Measurements from ENCODE around the gene COG5.
A peak's percentile ranks its signal among the peaks of the same experiment; 100 is the strongest.

Gene COG5

DNA sequence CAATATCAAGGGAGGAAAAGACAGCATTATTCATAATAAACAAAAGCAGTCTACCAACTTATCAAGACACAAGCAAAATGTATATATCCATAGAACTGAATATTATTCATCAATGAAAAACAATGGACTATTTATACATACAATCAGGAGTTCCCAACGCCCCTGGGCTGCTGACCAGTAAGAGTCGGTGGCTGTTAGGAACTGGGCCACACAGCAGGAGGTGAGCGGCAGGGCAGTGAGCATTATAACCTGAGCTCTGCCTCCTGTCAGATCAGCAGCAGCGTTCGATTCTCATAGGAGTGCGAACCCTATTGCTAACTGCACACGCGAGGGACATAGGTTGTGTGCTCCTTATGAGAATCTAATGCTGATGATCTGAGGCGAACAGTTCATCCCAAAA lies 165.6 kb downstream of the COG5 start:
- Histone ChIP-seq H3K9me3 (ENCODE audit: insufficient read depth, low read depth, low read length) (no peaks in the 10 kb centered on the region), H3K4me3 (ENCODE audit: low read length) (no peak overlapping the region), H3K9ac (ENCODE audit: low read depth, low read length) (no peak overlapping the region), H3K4me1 (ENCODE audit: insufficient read depth, low read length) (no peaks in the 10 kb centered on the region), H3K27me3 (ENCODE audit: insufficient read depth, low read length) (no peaks in the 10 kb centered on the region), H3K27ac (ENCODE audit: low read length) (no peak overlapping the region), H3K36me3 (ENCODE audit: insufficient read depth, low read depth, low read length) (no peaks in the 10 kb centered on the region)

DNA sequence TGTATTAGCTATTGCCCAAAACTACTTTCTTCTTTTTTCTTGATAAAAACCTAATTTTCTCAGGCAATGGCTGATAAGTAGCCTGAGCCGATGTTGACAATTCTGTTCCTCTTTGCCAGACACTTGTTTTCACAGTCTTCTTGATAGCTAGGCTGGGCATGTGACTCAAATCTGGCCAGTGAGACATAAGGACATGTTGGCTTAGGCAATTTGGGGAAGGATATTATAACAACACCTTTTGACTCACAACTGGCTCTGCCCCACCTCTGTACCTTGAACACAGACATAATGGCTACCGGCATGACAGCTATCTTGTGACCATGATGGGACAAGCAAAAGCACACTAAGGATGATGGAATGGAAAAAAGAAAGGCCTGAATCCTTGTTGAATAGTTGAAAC lies 166.7 kb downstream of the COG5 start:
- H3K27ac ChIP-seq (ENCODE audit: low read length): no peak overlapping the region

DNA sequence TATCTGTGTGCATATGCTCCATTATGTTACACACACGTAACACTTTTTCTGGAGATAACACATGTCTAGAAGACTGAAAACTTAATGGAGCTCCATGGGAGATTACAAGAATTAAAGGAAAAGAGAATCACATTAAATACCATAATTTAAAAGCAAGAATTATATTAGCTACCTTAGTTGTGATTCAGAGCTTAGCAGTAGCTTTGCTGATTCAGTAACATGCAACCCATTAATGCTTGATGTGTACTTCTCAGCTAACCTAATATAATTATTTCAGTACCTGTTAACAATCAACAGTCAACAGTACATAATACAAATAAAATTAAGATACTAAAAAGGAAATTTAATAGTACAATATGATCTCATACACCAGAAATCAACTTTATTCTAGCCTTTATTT lies 167.6 kb downstream of the COG5 start:
- no peak overlapping the region for H3K9ac ChIP-seq (ENCODE audit: low read depth, low read length)
- H3K36me3 ChIP-seq (ENCODE audit: insufficient read depth, low read depth, low read length): no peaks in the 10 kb centered on the region
- no peaks in the 10 kb centered on the region for H3K9me3 ChIP-seq (ENCODE audit: insufficient read depth, low read depth, low read length)
- no peak overlapping the region for H3K4me3 ChIP-seq (ENCODE audit: low read length)
- no peak overlapping the region for H3K27ac ChIP-seq (ENCODE audit: low read length)
- no peaks in the 10 kb centered on the region for H3K27me3 ChIP-seq (ENCODE audit: insufficient read depth, low read length)
- peaks cover 4% of the 10 kb centered on the region; the same call in 1 of the 2 replicates for H3K4me1 ChIP-seq (ENCODE audit: insufficient read depth, low read length)

More for the DNA sequence above, 166.7 kb downstream of the COG5 start:
- Histone ChIP-seq H3K36me3 (ENCODE audit: insufficient read depth, low read depth, low read length) (no peaks in the 10 kb centered on the region), H3K9me3 (ENCODE audit: insufficient read depth, low read depth, low read length) (no peaks in the 10 kb centered on the region), H3K4me1 (ENCODE audit: insufficient read depth, low read length) (no peaks in the 10 kb centered on the region), H3K4me3 (ENCODE audit: low read length) (no peak overlapping the region), H3K9ac (ENCODE audit: low read depth, low read length) (no peak overlapping the region), H3K27me3 (ENCODE audit: insufficient read depth, low read length) (no peaks in the 10 kb centered on the region)

DNA sequence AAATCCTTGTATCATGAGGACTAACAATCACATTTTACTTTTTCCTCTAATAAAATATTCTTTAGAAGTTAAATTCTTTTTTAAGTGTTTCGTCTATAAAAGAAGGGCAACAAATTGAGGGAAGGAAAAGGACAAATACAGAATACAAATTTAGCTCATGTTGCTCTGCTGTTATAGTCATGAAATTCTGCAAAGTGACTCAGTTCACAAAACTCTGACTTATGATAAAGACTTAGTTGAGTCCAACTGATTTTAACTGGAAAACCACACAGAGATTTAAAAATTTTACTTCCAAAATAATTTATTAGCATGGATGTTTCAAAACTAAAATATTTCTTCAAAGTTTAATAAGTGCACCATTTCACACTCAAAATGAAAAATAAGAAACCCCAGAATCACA lies 168.9 kb downstream of the COG5 start:
- Histone ChIP-seq H3K27me3 (ENCODE audit: insufficient read depth, low read length) (no peaks in the 10 kb centered on the region), H3K36me3 (ENCODE audit: insufficient read depth, low read depth, low read length) (no peaks in the 10 kb centered on the region), H3K4me3 (ENCODE audit: low read length) (no peak overlapping the region), H3K4me1 (ENCODE audit: insufficient read depth, low read length) (peaks cover 8% of the 10 kb centered on the region; the same call in 1 of the 2 replicates), H3K9ac (ENCODE audit: low read depth, low read length) (no peak overlapping the region), H3K27ac (ENCODE audit: low read length) (no peak overlapping the region), H3K9me3 (ENCODE audit: insufficient read depth, low read depth, low read length) (no peaks in the 10 kb centered on the region)

DNA sequence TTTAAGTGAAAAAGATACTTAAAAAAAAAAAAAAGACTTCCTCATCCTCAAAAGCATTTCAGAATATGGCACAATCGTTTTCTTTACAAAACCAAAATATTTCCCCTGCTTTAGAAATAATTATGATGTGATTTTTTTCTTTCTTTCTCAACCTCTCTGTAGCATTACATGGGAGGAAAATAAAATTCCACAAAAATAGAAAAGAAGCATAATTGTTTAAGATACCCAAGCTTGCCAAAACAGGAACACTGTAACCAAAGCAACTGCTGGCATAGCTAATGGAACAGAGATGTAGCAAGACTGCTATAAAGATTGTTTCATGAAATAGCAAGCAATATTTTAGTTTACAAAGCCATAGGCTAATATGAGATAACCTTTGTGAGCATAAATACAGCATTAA lies 169.4 kb downstream of the COG5 start:
- Histone ChIP-seq H3K4me1 (ENCODE audit: insufficient read depth, low read length) (peaks cover 8% of the 10 kb centered on the region; the same call in 1 of the 2 replicates), H3K9ac (ENCODE audit: low read depth, low read length) (no peak overlapping the region), H3K4me3 (ENCODE audit: low read length) (no peak overlapping the region), H3K27ac (ENCODE audit: low read length) (no peak overlapping the region), H3K27me3 (ENCODE audit: insufficient read depth, low read length) (no peaks in the 10 kb centered on the region), H3K9me3 (ENCODE audit: insufficient read depth, low read depth, low read length) (no peaks in the 10 kb centered on the region), H3K36me3 (ENCODE audit: insufficient read depth, low read depth, low read length) (no peaks in the 10 kb centered on the region)

DNA sequence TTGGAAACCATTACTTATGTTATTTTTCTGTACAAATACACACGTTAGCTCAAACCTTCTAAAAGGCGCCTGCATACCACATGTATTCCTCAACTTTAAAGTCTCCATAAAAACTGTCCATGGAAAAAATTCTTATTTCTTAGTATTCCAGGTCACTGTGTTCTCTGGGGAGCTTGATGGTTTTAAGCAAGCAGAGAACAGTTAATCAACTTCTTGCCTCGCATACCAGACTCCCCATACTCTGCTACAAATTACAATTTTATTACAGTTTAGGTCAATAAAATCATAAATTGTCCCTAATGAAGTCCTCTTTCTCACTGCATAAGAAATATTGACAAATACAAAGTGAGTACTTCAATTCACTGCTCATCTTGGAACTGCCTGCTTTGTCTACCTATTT lies 170.9 kb downstream of the COG5 start:
- Histone ChIP-seq H3K4me3 (ENCODE audit: low read length) (no peak overlapping the region), H3K9me3 (ENCODE audit: insufficient read depth, low read depth, low read length) (no peaks in the 10 kb centered on the region), H3K4me1 (ENCODE audit: insufficient read depth, low read length) (peaks cover 8% of the 10 kb centered on the region; the same call in 1 of the 2 replicates), H3K27ac (ENCODE audit: low read length) (no peak overlapping the region), H3K9ac (ENCODE audit: low read depth, low read length) (no peak overlapping the region), H3K27me3 (ENCODE audit: insufficient read depth, low read length) (no peaks in the 10 kb centered on the region), H3K36me3 (ENCODE audit: insufficient read depth, low read depth, low read length) (no peaks in the 10 kb centered on the region)

DNA sequence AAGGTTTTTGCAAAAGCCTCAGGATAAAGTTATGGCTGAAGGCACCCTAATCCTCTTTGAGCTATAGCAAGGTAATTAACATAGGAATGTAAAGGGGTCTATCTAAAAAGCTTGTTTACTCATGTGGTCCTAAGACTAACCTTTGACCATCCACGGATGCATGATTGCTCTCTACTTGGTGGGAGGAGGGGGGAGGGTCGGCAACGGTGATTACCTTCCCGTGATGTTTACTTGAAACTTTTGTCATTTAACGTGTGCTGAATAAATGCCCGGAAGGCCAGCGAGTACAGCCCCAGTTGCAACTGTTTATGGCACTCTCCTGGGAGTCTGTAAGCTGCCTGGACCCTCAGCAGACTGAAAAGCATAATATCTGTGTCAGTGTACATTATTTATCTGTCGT lies 172.8 kb downstream of the COG5 start:
- H3K9ac ChIP-seq (ENCODE audit: low read depth, low read length): no peak overlapping the region
- H3K36me3 ChIP-seq (ENCODE audit: insufficient read depth, low read depth, low read length): no peaks in the 10 kb centered on the region
- no peak overlapping the region for H3K27ac ChIP-seq (ENCODE audit: low read length)
- no peaks in the 10 kb centered on the region for H3K27me3 ChIP-seq (ENCODE audit: insufficient read depth, low read length)
- peaks cover 15% of the 10 kb centered on the region; the same call in 1 of the 2 replicates for H3K4me1 ChIP-seq (ENCODE audit: insufficient read depth, low read length)
- H3K9me3 ChIP-seq (ENCODE audit: insufficient read depth, low read depth, low read length): no peaks in the 10 kb centered on the region
- H3K4me3 ChIP-seq (ENCODE audit: low read length): 0 out of 2 replicates have a peak overlapping the region, but pooled peaks have one; percentile 30

DNA sequence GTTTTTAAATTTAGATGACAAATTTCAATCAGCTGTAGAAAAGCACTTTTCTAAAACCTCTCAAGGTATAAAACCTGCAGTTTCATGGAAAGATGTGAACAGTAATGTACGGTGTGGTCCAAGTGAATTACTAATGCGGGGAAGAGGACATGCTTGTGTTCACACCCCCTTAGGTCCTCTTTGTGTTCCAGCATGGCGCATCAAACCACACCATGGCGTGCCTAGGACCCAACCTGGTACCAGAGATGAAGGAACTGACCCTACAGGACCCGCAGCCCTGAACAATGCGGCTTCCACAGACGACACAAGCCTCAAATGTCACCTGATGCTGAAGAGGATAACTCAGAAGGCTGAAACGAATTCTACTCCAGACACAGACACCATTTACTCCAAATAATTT lies 175.1 kb downstream of the COG5 start:
- Histone ChIP-seq H3K27me3 (ENCODE audit: insufficient read depth, low read length) (no peaks in the 10 kb centered on the region), H3K36me3 (ENCODE audit: insufficient read depth, low read depth, low read length) (no peaks in the 10 kb centered on the region), H3K9ac (ENCODE audit: low read depth, low read length) (no peak overlapping the region), H3K27ac (ENCODE audit: low read length) (no peak overlapping the region), H3K9me3 (ENCODE audit: insufficient read depth, low read depth, low read length) (no peaks in the 10 kb centered on the region), H3K4me3 (ENCODE audit: low read length) (no peak overlapping the region), H3K4me1 (ENCODE audit: insufficient read depth, low read length) (peaks cover 15% of the 10 kb centered on the region; the same call in 1 of the 2 replicates)

DNA sequence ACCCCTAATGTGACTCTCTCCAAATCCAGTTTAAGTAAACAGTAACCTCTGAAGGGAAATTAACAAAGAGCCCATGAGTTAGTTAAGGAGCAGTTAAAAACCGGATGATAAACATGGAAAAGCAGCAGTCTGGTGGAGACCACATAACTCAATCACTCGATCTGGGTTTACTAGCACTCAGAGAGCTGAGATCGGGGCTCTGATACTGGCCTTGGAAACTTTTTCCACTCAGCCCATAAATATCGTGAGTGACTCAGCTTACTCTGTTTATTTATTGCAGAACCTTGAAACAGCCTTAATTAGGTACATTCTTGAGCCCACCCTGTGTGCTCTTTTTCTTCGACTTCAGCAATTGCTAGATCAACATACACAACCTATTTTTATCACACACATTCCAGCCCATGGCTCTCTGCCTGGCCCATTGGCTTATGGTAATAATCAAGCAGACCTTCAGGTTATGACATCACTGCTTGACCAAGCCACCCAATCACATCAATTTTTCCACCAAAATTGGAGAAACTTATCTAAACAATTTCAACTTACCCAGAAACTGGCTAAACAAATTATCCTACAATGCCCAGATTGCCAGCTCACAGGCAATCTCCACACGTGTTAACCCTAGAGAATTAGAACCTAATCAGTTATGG lies 176.0 kb downstream of the COG5 start:
- Histone ChIP-seq H3K9me3 (ENCODE audit: insufficient read depth, low read depth, low read length) (no peaks in the 10 kb centered on the region), H3K4me3 (ENCODE audit: low read length) (no peak overlapping the region), H3K4me1 (ENCODE audit: insufficient read depth, low read length) (peaks cover 15% of the 10 kb centered on the region; the same call in 1 of the 2 replicates), H3K36me3 (ENCODE audit: insufficient read depth, low read depth, low read length) (no peaks in the 10 kb centered on the region), H3K27ac (ENCODE audit: low read length) (no peak overlapping the region), H3K9ac (ENCODE audit: low read depth, low read length) (no peak overlapping the region), H3K27me3 (ENCODE audit: insufficient read depth, low read length) (no peaks in the 10 kb centered on the region)

DNA sequence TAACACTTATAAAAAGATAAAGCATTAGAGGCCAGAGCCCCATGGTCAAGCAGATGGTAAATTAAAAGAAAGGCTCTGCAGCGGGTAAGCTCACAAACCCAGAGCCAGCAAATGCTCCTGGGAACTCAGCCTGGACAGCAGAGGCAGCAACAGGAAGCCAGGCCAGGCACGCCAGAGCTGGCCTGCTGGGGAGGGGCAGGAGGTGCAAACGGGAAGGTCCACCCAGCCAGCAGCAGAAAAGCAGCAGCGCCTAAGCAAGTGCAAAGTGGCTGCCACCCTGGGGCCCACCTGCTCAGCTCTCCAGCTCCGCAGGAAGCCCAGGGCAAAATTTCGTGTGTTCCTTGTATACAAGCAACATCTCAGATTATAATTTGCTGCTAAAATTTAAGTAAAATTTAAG lies 176.6 kb downstream of the COG5 start:
- H3K27ac ChIP-seq (ENCODE audit: low read length): no peak overlapping the region
- no peaks in the 10 kb centered on the region for H3K9me3 ChIP-seq (ENCODE audit: insufficient read depth, low read depth, low read length)
- no peak overlapping the region for H3K4me3 ChIP-seq (ENCODE audit: low read length)
- H3K9ac ChIP-seq (ENCODE audit: low read depth, low read length): 0 out of 2 replicates have a peak overlapping the region, but pooled peaks have one; percentile 24
- H3K27me3 ChIP-seq (ENCODE audit: insufficient read depth, low read length): no peaks in the 10 kb centered on the region
- no peaks in the 10 kb centered on the region for H3K36me3 ChIP-seq (ENCODE audit: insufficient read depth, low read depth, low read length)
- H3K4me1 ChIP-seq (ENCODE audit: insufficient read depth, low read length): peaks cover 15% of the 10 kb centered on the region; the same call in 1 of the 2 replicates

DNA sequence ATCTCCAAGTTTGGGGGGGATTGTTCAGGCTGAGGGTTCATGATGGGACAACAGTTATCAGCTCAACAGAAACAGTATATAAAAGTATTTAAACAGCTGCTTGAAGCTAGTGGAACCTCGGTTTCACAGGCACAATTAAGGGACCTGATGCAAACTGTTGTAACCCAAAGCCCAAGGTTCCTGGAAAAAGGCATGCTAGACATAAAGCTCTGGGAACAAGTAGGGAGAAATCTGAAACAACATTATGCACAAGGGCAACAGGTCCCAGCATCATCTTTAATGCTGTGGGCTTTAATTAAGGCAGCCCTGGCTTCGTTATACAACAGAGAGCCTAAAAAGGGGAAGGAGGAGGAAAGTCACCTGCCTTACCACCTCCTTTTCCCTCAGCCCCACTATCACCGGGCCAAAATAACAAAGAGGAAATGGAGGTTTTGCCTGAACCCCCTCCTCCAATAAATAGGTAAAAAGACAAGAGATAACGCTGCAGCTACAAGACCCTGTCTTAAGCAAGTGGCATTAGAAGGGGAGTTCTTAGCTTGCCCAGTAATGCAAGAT lies 177.1 kb downstream of the COG5 start:
- Histone ChIP-seq H3K4me3 (ENCODE audit: low read length) (no peak overlapping the region), H3K9ac (ENCODE audit: low read depth, low read length) (0 out of 2 replicates have a peak overlapping the region, but pooled peaks have one; percentile 24), H3K27me3 (ENCODE audit: insufficient read depth, low read length) (no peaks in the 10 kb centered on the region)

DNA sequence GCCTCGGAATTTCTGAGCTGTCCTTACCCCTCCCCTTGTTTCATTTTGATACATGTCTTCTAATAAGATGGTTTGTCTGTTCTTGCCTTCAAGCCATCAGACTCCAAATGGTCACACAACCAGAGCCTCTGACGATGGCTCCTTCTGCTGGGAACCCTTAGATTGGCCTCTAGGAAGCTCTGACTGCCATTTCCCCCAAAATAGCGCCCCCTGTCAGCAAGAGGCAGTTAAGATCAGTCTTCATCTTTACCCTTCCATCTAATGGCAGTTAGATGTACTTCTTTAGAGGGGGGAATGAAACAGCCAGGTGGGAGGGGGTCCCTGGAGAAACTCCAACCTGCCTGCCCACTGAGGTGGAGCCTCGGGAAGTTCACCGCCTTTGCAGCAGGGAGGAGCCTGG lies 179.7 kb downstream of the COG5 start:
- 0 out of 2 replicates have a peak, but pooled peaks cover 8% of the 10 kb centered on the region for H3K4me1 ChIP-seq (ENCODE audit: insufficient read depth, low read length)
- H3K4me3 ChIP-seq (ENCODE audit: low read length): no peak overlapping the region
- H3K9ac ChIP-seq (ENCODE audit: low read depth, low read length): no peak overlapping the region
- H3K27me3 ChIP-seq (ENCODE audit: insufficient read depth, low read length): no peaks in the 10 kb centered on the region
- no peak overlapping the region for H3K27ac ChIP-seq (ENCODE audit: low read length)
- no peaks in the 10 kb centered on the region for H3K36me3 ChIP-seq (ENCODE audit: insufficient read depth, low read depth, low read length)
- no peaks in the 10 kb centered on the region for H3K9me3 ChIP-seq (ENCODE audit: insufficient read depth, low read depth, low read length)

More for the DNA sequence above, 177.1 kb downstream of the COG5 start:
- peaks cover 15% of the 10 kb centered on the region; the same call in 1 of the 2 replicates for H3K4me1 ChIP-seq (ENCODE audit: insufficient read depth, low read length)
- no peaks in the 10 kb centered on the region for H3K9me3 ChIP-seq (ENCODE audit: insufficient read depth, low read depth, low read length)
- H3K27ac ChIP-seq (ENCODE audit: low read length): no peak overlapping the region
- H3K36me3 ChIP-seq (ENCODE audit: insufficient read depth, low read depth, low read length): no peaks in the 10 kb centered on the region

Measured in iPS-20b (cell line).